Urothelium cell line (cell line): ENCODE data around the gene TARBP2.

Experiments used
- DNase-seq: peaks from one replicate; pipeline ENCODE4 v3.0.0; 2011; ENCODE audit warnings: low spot score, mixed read lengths
- FAIRE-seq: peaks from 2 replicates; lab custom pipeline; 2011; peaks lifted over from hg19 to GRCh38; lab: Jason Lieb, UNC

Gene TARBP2

GRCh38 chr12:53493610-53494391 lies 7.3 kb upstream of the TARBP2 start:
- DNase-seq: no peak

DNA sequence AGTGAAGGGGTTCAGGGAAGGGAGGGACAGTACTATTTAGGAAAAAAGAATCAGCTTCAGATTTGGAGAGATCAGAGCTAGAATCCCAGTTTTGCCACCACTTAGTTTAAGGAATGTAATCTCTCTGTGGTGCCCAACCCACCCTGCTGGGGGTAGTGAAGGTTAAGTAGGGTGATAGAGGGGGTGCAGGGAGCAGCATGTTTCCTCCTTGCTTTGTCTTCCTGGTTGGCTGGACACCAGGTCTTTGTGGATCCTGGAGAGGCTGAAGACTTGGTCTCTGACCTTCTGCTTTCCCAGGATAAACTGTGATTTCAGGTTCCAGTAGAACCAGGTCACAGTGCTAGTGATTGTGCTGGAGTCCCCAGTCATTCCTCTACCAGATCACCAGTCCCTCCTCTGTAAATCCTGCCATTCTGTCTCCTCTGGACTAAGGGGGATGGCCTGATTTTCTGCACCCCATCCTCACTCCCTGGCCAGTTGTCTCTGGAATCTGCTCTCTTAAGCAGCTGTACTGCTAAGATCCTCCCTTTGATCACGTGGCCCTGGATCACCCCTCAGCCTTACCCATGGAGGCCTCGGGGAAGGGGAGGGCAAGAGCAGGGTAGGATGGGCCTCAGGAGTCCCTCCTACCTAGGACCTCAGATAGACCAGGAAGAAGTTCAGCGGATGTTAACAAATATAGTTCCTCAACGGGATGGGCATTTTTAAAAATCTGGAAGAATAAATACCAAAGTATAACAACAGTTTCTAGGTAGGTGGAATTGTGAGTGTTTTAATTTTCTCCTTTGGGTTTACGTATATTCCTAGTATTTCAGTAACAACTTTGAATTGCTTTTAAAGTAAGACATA lies 5.0 kb upstream of the TARBP2 start:
- DNase-seq (no peak), FAIRE-seq (no peak)

More at GRCh38 chr12:53493610-53494391, 7.3 kb upstream of the TARBP2 start:
- no peak for FAIRE-seq

DNA sequence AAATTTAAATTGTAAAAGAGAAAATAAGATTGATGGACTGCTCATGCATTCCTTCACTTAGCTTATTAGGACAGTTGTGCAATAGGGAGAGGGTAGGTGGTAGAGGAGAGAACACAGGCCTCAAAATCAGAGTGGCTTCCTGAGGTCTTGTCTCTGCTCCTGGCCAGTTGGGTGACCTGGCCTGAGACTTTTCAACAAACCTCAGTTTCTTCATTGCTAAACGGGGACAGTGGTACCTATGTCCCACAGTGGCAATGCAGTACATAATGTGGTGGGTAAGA lies 4.4 kb upstream of the TARBP2 start:
- DNase-seq: no peak
- FAIRE-seq: no peak

- DNase-seq (no peak), FAIRE-seq (no peak)
Measured at GRCh38 chr12:53497461-53497860, 3.6 kb upstream of the TARBP2 start.

GRCh38 chr12:53498235-53498630 lies 2.9 kb upstream of the TARBP2 start:
- FAIRE-seq (no peak), DNase-seq (no peak)

- peak; percentile 72 for DNase-seq
- no peak for FAIRE-seq
Measured at GRCh38 chr12:53499266-53500141, 1.6 kb upstream of the TARBP2 start, which contains the start of gene MAP3K12. MAP3K12 (minus strand) TSS chr12:53499458; CDS start chr12:53487391, 12,067 bp downstream.

DNA sequence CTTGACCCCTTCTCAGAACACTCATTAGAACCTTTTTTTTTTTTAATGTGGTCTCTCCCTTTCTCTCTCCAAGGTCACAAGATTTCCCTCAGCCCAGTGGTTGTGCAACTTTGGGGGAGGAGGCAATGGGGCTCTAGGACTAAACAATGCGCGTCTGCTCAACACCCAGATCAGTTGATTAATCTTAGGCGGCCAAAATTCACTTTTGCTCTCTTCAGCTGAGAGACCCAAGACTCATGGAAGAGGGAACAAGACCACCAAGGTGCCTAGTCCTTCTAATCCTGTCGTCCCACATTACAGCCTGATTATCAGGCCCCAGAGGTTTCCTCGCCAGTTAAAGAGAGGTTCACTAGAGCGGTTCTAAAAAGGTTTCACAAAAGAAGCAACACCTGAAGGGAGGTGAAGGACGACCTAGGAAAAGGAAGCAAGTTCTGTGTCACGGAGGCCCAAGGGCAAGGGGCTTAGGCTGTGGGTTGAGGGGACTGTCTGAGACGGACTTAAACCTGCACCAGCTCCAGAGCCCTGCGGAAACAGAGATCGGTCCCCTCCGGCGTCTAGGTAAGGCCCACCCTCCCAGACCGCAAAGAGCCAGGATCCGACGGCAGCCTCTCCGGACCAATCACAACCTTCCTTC lies 824 bp upstream of the TARBP2 start:
- DNase-seq (no peak), FAIRE-seq (no peak)

DNA sequence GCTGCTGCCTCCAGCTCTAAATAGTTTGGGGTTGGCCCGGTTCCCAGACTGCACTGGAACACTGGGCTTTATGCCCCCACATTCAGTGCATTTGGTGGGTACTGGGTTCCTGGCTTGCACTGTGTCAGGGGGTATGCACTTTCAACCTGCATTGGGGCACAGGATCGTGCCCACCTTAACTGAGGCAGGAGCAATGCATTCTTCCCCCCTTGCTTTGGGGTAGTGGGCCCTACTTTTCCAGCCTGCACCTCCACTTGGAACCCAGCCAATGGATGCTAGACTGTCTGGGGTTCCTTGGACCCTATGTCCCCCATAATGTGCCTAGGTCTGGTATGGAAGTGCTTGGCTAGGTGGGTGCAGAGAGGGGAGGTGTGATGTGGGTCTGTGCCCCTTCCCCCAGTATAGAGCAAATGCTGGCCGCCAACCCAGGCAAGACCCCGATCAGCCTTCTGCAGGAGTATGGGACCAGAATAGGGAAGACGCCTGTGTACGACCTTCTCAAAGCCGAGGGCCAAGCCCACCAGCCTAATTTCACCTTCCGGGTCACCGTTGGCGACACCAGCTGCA lies 615 bp downstream of the TARBP2 start:
- no peak for DNase-seq

GRCh38 chr12:53502331-53502730 lies 1.2 kb downstream of the TARBP2 start:
- FAIRE-seq: no peak
- DNase-seq: no peak

More for the DNA sequence above, 615 bp downstream of the TARBP2 start:
- FAIRE-seq: no peak

GRCh38 chr12:53502983-53503728 lies 2.1 kb downstream of the TARBP2 start:
- FAIRE-seq: no peak
- DNase-seq: no peak

GRCh38 chr12:53504004-53504920 lies 3.2 kb downstream of the TARBP2 start:
- DNase-seq (no peak), FAIRE-seq (no peak)

DNA sequence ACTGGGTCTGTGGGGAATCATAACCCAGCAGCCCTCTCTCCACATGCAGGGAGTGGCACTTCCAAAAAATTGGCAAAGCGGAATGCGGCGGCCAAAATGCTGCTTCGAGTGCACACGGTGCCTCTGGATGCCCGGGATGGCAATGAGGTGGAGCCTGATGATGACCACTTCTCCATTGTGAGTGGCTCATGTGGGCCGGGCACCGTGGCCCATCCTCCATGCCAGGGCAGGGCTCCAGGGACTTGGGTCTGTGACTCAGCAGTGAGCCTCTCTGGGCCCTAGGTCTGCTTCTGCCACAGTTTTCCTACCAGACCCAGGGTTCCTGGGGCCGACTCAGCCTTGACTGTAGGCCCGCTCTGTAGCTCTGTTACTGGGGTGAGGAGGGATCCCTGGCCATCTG lies 4.0 kb downstream of the TARBP2 start:
- no peak for DNase-seq
- FAIRE-seq: no peak

DNA sequence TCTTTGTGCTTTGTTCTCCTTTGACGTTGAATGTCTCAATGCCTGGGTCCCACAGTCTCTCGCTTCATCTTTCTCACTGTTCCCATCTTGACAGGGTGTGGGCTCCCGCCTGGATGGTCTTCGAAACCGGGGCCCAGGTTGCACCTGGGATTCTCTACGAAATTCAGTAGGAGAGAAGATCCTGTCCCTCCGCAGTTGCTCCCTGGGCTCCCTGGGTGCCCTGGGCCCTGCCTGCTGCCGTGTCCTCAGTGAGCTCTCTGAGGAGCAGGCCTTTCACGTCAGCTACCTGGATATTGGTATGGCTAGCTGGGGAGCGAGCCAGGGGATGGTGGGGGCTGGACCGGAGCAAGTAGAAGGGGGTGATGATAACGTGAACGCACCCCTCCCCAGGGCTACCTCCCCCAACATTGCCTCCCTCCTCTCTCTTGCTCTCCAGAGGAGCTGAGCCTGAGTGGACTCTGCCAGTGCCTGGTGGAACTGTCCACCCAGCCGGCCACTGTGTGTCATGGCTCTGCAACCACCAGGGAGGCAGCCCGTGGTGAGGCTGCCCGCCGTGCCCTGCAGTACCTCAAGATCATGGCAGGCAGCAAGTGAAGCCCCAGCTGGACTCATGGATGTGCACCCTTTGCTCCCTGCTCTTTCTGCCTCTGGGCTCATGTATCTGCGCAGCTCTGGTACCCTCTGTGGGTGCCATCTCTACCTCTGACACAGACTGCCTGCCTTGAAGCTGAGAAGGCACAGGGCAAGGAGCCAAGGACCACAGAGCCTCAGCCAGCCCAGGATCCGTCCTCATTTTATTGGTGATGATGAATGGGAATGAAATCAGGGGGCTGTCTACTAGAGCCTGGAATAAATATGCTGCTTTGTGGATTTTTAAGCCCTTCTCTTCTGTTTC lies 4.7 kb downstream of the TARBP2 start:
- no peak for FAIRE-seq
- no peak for DNase-seq

DNA sequence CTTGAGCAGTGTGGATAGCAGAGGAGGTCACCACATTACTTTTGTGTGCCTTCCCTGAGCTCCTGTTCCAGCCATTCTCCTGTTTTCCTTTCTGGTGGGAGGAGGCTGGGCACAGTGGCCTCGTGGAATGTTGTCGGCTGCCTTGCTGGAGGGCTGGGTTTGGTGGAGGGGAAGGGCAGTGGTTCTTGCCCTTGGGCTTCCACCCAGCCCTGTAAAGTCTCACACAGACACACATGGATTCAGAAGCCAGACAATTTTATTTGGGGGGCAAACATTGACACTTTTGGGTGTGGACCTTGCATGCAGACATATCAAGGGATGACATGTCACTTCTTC lies 5.3 kb downstream of the TARBP2 start:
- no peak for FAIRE-seq

DNA sequence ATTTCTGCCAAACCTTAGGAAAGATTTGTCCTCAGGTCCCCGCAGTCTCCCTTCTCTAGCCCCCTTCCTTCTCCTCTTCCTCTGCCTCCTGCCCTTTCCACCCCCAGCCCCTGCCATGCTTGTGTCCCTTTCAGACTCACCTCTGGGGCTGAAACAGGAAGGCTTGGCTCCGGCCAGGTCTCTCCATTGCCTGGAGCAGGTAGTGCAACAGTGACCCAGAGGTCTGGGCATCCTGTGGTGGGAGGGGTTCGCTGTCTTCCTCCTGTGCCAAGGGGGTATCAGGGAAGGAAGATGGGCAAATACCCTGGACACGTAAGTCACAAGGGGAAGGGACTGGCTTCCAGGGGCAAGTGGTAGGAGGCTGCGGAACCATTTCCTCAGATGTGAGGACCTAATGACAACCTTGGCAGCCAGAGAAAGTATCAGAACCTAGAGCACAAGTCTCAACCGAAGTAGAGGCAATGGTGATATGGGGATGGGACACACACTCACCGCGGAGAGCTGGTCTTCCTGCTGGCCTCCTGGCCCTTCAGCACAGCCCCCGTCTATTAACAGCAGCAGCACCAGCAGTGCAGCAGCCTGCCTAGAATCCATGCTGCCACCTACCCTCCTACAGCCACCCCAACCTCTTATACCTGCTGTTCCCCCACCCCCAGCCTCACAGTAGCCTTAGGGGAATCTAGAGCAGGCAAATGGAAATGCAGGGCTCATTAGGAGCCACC lies 6.0 kb downstream of the TARBP2 start, which contains the start of gene NPFF:
Gene NPFF, minus strand, starts transcription at position 604 of the 722 bp plus-strand sequence. Its CDS starts 10 bp downstream, at position 594.
- DNase-seq: no peak
- no peak for FAIRE-seq

More for the DNA sequence above, 5.3 kb downstream of the TARBP2 start:
- DNase-seq: no peak

DNA sequence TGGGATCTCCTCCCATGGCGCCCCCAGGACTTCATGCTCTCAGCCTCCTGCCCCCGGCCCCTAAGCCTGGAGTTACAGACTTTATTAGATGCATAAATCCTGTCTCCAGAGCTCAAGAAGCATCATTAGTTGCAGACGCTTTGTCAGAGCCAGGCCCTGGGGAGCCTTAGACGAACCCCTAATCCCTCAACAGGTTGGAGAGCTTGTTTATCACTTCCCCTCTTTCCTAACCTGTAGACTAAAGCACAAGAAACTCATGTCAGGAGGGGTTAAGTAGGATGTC lies 6.5 kb downstream of the TARBP2 start:
- DNase-seq (no peak), FAIRE-seq (no peak)

DNA sequence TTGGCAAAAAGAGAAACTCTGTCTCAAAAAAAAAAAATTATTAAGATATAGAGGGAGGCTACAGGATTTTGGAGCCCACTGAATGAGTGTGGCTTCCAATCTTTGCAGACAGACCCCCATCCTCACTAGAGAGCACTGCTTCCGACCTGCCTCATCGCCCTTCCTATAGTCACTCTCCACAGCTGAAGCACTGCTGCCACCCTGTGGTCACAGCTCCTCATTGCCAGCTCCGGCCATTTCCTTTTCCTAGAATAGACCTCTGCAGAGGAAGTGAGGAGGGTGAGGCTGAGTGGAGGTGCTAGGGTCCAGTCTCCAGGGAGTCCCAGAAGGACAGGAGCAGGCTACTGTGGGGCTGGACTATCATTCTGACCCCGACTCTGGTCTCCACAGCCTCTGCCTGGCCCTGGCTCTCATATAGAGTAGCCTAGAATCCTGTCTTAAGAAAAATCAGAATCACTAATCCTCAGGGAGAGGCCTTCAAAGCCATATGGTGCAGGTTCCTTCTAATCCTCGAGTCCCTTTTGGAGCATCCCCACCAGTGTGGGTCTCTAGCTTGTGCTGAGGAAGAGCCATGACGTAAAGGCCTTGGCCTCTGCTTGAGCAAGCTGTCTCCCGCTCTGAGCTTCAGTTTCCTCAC lies 7.6 kb downstream of the TARBP2 start:
- FAIRE-seq (no peak), DNase-seq (peak; percentile 80)
